Adrenal gland (tissue), 5 donors: ENCODE data around the gene NDC1.

Experiments used
- CTCF ChIP-seq, 6 experiments: fragments of 450-650 bp in 4 of 6; fragments of 200-600 bp in 2 of 6; sonication (generic) in 1 of 6; IDR thresholded peaks; 1 replicate in 5 of 6; 2 replicates in 1 of 6; pipeline versions ENCODE4 v1.5.1 to v1.8.0; 2016 to 2021; ENCODE audit warnings: antibody characterized with exemption in 6 of 6, mild to moderate bottlenecking in 2 of 6, moderate library complexity in 1 of 6
- POLR2A ChIP-seq, 2 donors: fragments of 450-650 bp; IDR thresholded peaks; one replicate each; pipeline ENCODE4 v1.6.1; 2017; ENCODE audit warnings: antibody characterized with exemption in 2 of 2, mild to moderate bottlenecking in 2 of 2, moderate library complexity in 1 of 2
- donor health status: DM: no; HTN: no; CAD: no.

- peak; percentile 44 to 70 (median 63) for TF ChIP-seq CTCF (IDR thresholded peaks at IDR 0.05)
- TF ChIP-seq POLR2A (IDR thresholded peaks at IDR 0.05), result no peak
These were observed 83.4 kb downstream of the NDC1 start for GRCh38 chr1:53754484-53755312.
